ENCODE measurements around the gene GJB5.

Gene GJB5

DNA sequence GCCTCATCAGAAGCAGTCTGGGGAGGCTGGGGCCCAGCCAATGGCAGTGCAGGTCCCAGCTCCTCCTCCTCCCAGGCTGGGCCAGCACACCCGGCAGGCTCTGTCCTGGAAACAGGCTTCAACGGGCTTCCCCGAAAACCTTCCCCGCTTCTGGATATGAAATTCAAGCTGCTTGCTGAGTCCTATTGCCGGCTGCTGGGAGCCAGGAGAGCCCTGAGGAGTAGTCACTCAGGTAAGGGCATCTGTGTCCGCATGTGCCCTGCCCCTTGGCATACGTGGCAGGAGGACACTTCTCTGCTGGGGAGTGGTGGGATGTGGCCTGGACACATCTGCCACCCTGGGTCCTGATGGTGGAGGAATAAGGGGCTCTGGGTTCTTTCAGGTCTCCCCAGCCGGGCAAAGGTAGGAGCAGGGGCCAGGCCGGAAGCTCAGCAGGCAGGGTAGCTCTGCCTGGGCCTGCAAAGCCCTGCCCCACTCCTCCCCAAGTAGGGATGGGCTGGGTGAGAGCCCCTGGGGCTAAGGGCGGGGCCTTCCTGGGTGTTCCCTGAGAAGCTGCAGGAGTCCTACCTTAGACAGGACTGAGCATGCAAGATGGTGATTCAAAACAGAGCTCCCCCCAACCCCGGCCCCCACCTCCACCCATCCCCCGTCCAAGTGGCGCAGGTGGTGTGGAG is at the start of gene GJB5:
GJB5 (plus strand) TSS at position 84 of the 674 bp plus-strand sequence. CDS start 2,284 bp downstream, outside the sequence.
- no peak for DNase-seq (ENCODE audit: low spot score)
- TF ChIP-seq, protein P1, sequence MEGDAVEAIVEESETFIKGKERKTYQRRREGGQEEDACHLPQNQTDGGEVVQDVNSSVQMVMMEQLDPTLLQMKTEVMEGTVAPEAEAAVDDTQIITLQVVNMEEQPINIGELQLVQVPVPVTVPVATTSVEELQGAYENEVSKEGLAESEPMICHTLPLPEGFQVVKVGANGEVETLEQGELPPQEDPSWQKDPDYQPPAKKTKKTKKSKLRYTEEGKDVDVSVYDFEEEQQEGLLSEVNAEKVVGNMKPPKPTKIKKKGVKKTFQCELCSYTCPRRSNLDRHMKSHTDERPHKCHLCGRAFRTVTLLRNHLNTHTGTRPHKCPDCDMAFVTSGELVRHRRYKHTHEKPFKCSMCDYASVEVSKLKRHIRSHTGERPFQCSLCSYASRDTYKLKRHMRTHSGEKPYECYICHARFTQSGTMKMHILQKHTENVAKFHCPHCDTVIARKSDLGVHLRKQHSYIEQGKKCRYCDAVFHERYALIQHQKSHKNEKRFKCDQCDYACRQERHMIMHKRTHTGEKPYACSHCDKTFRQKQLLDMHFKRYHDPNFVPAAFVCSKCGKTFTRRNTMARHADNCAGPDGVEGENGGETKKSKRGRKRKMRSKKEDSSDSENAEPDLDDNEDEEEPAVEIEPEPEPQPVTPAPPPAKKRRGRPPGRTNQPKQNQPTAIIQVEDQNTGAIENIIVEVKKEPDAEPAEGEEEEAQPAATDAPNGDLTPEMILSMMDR (IDR thresholded peaks at IDR 0.05; ENCODE audit: borderline replicate concordance, control extremely low read depth, extremely low read depth, insufficient read depth, missing control alignments) = no peak
- in situ Hi-C loops (cut with MboI; ENCODE audit: low sequenced_read_pairs, unreplicated experiment) = no loop called here

DNA sequence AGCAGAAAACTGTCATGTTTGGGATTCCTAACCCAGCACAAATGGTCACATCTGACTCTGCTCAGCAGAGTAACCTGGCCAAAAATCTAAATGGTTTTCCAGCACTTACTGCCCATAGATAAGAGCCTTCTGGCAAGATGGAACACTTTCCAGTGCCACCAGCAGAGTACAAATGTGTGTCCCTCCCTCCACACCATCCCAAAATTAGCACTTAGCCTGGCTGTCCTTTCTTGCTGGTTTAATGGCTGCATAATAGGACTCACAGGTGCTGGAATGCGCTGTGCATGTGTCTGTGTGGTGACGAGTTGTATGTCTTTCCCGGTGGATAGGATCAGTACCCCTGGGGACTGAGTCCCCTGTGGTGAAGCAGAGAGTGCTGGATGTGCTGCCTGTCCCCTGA is 49.8 kb upstream of the GJB5 start:
- no peak for DNase-seq (ENCODE audit: low spot score)
- TF ChIP-seq, protein P1 (IDR thresholded peaks at IDR 0.05; ENCODE audit: borderline replicate concordance, control extremely low read depth, extremely low read depth, insufficient read depth, missing control alignments) = no peak
- in situ Hi-C loops (cut with MboI; ENCODE audit: low sequenced_read_pairs, unreplicated experiment) = no loop called here

DNA sequence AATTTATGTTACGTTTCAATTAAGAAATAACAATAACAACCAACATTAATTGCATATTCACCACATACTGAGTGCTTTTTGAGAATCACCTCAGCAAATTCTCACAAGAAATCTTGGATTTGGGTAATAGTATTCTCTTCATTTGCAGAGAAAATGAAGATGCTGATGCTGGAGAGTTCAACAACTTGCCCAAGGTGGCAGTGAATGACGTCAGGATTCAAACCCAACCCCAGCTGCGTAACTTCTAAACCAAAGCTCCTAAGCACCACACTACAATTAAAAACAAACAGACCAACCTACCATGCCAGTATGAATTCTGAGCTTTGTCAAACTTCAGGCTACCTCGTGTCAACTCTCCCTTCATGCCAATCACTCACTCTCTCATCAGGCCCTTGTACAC is 46.7 kb upstream of the GJB5 start:
- TF ChIP-seq, protein P1 (IDR thresholded peaks at IDR 0.05; ENCODE audit: borderline replicate concordance, control extremely low read depth, extremely low read depth, insufficient read depth, missing control alignments) = no peak
- in situ Hi-C loops (cut with MboI; ENCODE audit: low sequenced_read_pairs, unreplicated experiment) = no loop called here

GRCh38 chr1:34709547-34709946 is 45.3 kb upstream of the GJB5 start:
- no peak for DNase-seq (ENCODE audit: low spot score)
- TF ChIP-seq, protein P1 (IDR thresholded peaks at IDR 0.05; ENCODE audit: borderline replicate concordance, control extremely low read depth, extremely low read depth, insufficient read depth, missing control alignments) = no peak
- in situ Hi-C loops (cut with MboI; ENCODE audit: low sequenced_read_pairs, unreplicated experiment) = no loop called here

More for the DNA sequence above, 46.7 kb upstream of the GJB5 start:
- DNase-seq (ENCODE audit: low spot score) = no peak

DNA sequence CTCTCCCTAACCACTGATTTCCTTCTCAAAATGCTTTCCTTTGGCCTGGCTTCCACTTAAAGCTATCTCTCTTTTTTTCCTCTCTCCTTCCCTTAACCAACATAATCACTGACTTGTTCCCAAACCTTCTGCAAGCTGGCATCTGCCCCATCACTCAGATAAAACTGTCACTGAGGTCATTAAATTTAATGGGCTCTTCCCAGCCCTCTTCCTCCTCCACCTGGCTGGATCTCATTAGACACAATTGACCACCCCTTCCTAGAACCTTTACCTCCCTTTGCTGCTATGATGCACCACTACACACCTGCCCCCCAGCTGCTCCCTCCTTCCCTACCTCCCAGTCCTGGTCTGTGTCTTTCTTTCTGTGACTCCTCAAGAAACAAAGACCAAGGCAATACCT is 44.0 kb upstream of the GJB5 start:
- in situ Hi-C loops (cut with MboI; ENCODE audit: low sequenced_read_pairs, unreplicated experiment) = no loop called here
- DNase-seq (ENCODE audit: low spot score) = no peak
- TF ChIP-seq, protein P1 (IDR thresholded peaks at IDR 0.05; ENCODE audit: borderline replicate concordance, control extremely low read depth, extremely low read depth, insufficient read depth, missing control alignments) = no peak

- no peak for DNase-seq (ENCODE audit: low spot score)
- in situ Hi-C loops (cut with MboI; ENCODE audit: low sequenced_read_pairs, unreplicated experiment) = no loop called here
- TF ChIP-seq, protein P1 (IDR thresholded peaks at IDR 0.05; ENCODE audit: borderline replicate concordance, control extremely low read depth, extremely low read depth, insufficient read depth, missing control alignments) = no peak
Measured at GRCh38 chr1:34711485-34711884, 43.4 kb upstream of the GJB5 start.
